RCC 7860 (cell line): ENCODE data around the gene TPM1.
A peak's percentile ranks its signal among the peaks of the same experiment; 100 is the strongest.

Source experiments
- DNase-seq: peaks from one replicate; pipeline ENCODE4 v3.0.0-alpha.2; 2015; ENCODE audit warnings: low spot score
- FAIRE-seq: peaks from 2 replicates; lab custom pipeline; 2012; peaks lifted over from hg19 to GRCh38; lab: Jason Lieb, UNC

The TPM1 gene

DNA sequence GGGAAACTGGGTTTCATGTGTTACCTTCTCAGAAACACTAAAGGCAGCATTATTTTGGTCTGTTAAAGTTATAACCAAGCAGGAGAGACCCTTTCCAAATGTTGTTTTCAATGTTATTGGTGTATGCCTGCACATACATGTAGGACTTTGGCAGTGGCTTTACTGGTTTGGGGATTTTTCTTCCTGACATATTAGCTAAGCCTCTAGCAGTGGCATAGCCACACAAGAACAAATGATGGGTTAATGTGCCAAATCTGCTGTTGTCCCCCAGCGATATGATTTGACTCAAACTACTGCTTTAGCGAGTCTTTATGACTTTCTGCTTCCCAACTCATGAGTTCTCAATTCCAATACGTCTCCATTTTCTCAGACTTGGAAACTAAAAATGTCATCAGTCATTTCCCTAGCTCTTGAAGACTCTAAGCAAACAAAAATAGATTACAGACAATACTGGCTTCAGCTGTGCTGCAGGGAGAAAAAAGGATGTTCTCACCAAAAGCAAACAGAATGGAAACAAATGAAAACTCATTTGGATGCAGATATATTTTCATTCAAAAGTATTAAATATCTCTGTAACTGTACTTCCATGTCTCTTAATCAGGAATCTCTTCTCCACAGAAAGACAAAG is 29.6 kb downstream of the TPM1 start:
- DNase-seq (peak; percentile 5), FAIRE-seq (no peak)

DNA sequence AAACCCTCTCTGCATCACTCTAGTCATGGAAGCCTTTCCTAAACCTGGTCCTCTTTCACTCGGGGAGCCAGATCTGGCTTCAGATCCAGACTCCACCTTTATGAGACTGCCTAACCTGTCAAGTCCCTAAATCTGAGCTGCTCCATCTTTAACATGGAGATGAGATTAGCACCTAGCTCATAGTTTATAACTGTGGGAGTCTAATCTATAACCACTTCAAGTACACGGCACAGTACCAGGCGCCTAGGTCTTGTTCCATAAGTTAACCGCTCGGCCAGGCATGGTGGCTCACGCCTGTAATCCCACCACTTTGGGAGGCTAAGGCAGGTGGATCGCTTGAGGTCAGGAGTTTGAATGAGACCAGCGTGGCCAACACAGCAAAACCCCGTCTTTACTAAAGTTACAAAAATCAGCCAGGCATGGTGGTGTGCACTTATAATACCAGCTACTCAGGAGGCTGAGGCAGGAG is 30.3 kb downstream of the TPM1 start:
- DNase-seq (peak; percentile 30), FAIRE-seq (no peak)

- DNase-seq (peak; percentile 48), FAIRE-seq (no peak)
Observed at GRCh38 chr15:63073497-63074172, 31.1 kb downstream of the TPM1 start.

GRCh38 chr15:63075015-63075983 is 32.8 kb downstream of the TPM1 start:
- no peak for FAIRE-seq
- peak; percentile 42 for DNase-seq

DNA sequence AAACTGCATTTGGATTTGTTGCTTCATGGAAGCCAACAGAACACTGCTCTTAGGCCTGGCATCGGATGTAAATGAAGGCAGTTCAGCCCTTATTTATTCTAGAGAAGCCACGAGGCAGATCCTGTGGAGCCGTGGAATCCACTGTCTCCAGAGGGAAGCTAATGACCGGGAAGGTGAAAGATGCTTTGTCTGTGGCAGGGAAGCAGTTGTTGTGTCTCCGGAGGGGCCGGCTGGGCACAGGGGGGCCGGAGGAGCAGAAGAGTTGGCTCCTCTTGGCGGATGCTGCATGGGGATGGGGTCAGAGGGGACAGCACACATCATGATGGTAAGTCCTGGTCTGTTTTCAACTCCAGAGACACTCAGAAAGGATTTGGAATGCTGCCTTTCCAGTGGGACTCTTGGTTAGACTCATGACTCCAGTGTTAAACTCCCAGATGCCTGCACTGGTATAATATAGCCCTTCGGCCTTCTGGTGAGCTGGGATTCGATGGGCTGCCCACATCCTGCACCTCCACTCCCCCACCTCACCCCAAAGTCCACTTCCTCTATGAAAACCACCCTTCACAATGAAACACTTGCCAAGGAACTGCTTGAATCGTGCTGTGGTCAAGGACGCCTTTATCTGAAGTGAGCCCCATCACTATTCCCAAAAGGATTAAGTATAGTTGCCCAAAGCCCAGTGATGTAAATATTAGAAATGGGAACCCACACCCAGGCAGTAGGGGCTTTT is 33.6 kb downstream of the TPM1 start:
- DNase-seq, result no peak
- no peak for FAIRE-seq

DNA sequence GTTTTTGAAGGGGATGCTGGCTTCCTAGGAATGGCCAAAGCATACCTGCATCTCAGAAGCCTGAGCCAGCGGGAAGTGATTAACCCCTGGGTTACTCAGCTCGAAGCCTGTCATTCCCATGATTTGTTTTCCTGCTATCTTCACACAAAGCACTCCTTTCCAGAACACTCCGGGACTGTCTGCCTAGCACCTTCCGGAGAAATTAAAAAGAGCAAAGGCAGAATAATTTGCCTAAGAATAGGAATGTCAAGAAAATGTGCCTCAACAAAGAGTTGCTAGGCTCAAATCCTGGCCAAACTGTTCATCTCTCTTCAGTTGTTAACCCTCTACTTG is 34.1 kb downstream of the TPM1 start:
- FAIRE-seq, result no peak

GRCh38 chr15:63077952-63078351 is 35.4 kb downstream of the TPM1 start:
- DNase-seq (no peak), FAIRE-seq (no peak)

More for the DNA sequence above, 34.1 kb downstream of the TPM1 start:
- no peak for DNase-seq

DNA sequence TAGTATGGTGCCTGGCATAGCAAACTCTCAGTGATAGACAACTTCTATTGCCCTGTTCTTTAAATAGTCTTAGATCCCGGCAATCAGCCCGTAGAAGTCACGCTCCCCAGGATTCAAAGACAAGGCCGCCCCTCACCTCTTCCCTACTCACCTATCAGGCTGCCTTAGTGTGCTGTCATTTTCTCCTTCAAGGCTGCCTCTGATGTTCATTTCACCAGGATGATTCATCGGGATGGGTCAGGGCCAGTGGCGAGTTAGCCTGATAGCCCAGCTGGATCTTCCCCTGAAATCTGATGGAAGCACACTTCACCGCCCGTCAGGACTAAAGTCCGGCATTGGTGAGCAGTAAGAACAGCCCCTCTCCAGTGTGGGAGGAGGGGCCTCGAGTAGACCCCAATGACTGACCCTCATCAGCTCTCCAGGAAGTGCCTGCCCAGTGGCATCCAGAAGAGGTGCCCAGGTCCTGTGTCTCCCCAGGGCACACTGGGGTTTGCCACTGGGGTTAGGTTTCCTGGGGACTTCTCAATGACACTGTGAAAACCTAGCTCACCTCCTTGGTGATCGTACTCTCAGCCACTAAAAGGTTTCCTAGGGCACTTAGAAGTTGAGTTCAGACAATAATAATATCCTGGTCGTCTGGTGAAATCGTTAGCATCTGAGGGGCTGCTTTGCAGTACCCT is 37.5 kb downstream of the TPM1 start:
- DNase-seq (peak; percentile 60), FAIRE-seq (peak; percentile 58)

DNA sequence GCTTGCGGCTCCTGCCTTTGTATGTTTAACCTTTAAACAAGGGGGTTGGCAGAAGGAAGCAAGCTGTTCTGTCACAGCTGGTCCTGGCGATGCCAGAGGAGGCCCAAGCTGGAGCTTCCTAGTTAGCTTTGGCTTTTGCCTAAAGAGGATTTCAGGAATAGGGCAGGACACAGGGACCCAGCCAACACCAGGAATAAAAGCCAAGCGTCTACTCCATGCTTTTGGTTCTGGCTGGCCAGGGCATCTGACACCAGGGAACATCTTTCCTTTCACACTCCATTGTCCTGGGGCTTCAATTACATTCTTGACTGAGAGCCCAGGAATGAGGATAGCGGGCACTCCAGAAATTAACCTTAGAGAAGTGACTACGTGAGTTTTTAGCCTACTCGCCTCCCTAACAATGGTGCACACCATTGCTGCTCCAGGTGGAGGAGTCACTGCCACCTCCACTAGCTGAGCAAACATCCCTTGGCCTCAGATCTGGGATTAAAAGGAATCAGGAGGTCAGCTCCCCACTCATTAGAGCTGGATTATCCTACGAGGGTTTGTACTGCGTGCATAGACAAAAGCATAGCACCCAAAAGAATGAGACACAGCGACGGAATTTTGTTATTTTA is 38.2 kb downstream of the TPM1 start:
- no peak for DNase-seq
- FAIRE-seq, result no peak

DNA sequence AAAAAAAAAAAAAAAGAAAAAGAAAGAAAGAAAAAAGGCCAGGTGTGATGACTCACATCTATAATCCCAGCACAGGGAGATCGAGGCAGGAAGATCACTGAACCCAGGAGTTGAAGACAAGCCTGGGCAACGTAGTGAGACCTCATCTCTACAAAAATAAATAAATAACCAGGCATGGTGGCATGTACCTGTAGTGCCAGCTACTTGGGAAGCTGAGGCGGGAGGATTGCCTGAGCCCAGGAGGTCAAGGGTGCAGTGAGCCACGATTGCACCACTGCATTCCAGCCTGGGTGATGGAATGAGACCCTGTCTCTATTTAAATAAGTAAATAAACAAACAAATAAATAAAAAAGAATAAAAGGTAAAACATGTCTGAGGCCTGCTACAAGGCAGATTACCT is 39.8 kb downstream of the TPM1 start:
- no peak for DNase-seq
- FAIRE-seq, result no peak

DNA sequence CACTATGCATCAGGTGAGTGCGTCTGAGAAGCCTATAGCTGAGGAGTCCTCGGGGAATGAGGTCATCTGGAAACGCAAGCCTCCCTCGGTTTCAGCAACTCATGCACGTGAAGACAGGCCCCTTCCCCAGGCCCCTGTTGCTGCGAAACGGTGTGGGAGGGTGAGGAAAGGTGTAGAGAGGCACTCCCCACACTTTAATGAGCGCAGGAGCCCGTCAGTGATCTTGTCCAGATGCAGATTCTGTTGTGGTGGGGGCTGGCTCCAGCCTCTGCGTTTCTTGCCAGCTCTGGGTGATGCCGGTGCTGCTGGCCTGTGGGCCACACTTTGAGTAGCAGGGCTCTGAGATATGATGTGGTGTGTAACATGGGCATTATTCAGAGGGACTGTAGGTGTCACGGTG is 40.5 kb downstream of the TPM1 start:
- FAIRE-seq (no peak), DNase-seq (no peak)

GRCh38 chr15:63083541-63083940 is 41.0 kb downstream of the TPM1 start:
- no peak for DNase-seq
- FAIRE-seq, result no peak

DNA sequence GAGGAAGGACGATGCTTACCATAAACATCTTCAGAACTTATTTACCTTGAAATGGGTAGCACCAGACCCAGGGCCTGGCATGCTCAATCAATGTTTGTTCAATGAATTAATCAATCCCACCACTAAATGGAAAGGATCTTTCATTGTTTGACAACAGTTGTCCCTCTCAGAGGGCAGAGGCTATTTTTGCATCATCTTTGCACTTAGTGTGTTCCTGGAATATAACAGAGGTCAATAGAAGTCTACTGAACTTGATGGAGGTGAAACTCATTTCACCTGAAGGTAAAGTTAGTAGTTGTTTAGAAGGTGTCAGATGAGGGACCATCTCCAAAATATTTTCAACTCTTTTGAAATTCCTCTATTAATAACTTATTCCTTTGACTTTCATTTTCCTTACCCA is 42.3 kb downstream of the TPM1 start:
- DNase-seq, result no peak
- FAIRE-seq, result no peak

GRCh38 chr15:63085289-63085688 is 42.7 kb downstream of the TPM1 start:
- DNase-seq, result no peak
- FAIRE-seq, result no peak

DNA sequence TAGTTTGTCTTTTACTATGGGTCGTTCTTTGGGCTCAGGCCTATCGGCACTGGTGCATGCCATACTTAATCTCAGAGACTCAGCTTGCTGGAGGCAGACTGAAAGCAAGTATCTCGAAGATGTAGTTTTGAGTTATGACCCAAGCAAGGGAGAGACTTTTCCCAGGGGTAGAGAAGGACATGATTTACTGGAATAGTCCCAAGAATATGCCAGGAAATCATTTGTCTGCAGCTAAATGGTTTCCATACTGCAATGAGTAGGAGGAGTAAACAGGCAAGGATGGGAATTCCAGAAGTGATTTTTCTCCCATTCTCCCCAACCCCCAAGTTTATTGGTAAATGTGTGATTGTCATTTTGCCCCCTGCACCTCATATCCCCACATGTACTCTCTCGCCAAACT is 43.7 kb downstream of the TPM1 start:
- DNase-seq, result no peak
- FAIRE-seq, result no peak

- FAIRE-seq (no peak), DNase-seq (no peak)
Observed at GRCh38 chr15:63086947-63087346, 44.4 kb downstream of the TPM1 start.

DNA sequence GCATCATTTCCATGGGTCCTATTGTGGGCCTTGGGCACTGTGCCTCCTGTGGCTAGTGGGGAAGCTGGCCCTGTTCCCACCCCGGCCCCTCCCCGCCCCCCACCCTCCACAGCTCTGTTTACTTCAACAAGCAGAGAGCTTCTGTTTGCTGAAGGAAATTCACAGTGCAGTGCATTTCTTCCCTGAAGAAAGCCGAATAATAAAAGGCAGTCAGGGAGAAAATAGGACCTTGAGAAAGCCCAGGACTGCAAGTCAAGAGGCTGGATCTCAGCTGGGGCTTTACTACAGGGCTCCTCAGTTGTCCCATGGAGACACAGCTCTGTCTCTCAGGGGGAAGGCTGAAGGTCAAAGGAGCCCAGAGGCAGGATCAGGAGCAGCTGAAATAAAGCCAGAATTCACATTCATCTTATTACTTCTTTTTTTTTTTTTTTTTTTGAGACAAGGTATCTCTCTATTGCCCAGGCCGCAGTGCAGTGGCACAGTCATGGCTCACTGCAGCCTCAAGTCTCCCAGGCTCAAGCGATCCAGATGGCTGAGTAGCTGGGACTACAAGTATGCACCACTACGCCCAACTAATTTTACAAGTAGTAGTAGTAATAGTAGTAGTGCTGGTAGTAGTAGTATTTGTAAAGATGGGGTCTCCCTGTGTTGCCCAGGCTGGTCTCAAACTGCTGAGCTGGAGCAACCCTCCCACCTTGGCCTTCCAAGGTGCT is 46.1 kb downstream of the TPM1 start:
- DNase-seq, result no peak

DNA sequence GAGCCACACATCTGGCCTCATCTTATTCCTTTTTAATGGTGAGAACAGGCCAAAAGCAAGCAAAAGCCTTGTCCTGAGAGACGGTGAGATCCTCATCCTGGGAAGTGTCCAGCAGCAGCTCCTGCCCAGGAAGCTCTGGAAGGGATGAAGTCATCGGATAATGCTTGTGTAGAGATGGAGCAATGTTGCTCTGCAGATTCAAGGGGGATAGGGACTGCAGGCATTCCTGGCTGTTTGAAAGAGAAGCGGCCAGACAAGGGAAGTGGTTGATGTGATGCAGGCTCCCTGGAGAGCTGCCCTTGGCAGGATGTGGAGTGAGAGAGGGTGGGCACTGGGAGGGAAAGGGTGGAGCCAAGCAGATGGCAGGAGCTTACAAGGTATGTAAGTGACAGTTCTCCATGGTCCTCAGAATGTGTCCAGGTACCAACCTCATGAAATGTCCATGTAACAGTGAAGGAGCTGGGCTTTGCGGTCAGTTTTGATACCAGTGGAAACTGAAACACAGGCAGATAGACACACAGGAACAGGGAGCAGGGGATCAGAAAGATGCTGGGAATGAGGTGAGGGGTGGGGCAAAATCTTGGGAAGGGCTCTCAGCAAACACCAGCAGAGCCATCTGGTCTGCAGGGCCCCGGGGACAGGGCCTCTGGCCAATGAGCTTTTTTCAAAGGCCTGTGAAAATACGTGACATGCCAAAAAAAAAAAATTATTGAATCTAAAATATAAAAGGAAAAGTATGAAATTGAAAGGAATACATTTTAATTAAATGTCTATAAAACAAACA is 46.9 kb downstream of the TPM1 start:
- FAIRE-seq, result peak; percentile 86
- peak; percentile 95 for DNase-seq

More for the DNA sequence above, 46.1 kb downstream of the TPM1 start:
- FAIRE-seq, result peak; percentile 43
